Lung (tissue), 16 donors: ENCODE data around the gene TMTC4. TPM values are rescaled to one million over a fixed set of nuclear protein-coding genes. Genes with fewer than 3 reads are reported as not detected.
A peak's percentile ranks its signal among the peaks of the same experiment; 100 is the strongest.

Experiments
- ATAC-seq: fragments of 200-7000 bp; cut with Tn5 transposase; one replicate; pipeline ENCODE4 v1.9.1; 2020; ENCODE audit warnings: moderate number of reproducible peaks; ENCODE audit not compliant: insufficient read depth, low FRiP score
- DNase-seq, 3 donors: peaks; one replicate each; pipeline ENCODE4 v3.0.0-alpha.2; 2013 to 2017
- H3K27ac ChIP-seq, 2 donors: one replicate each; pipeline ENCODE4 v1.5.1; 2013; ENCODE audit warnings: mild to moderate bottlenecking in 2 of 2, moderate library complexity in 2 of 2, control low read depth in 1 of 2, inconsistent platforms in 1 of 2, low read depth in 1 of 2, low read length in 1 of 2
- H3K27me3 ChIP-seq, 3 donors: one replicate each; pipeline ENCODE4 v1.5.1; 2013; ENCODE audit warnings: low read length in 2 of 3; ENCODE audit not compliant: control insufficient read depth in 3 of 3, insufficient read depth in 3 of 3
- H3K36me3 ChIP-seq, 4 donors: one replicate each; pipeline ENCODE4 v1.5.1; 2013; ENCODE audit warnings: low read length in 4 of 4, mild to moderate bottlenecking in 1 of 4, moderate library complexity in 1 of 4; ENCODE audit not compliant: control insufficient read depth in 4 of 4, insufficient read depth in 4 of 4
- H3K4me1 ChIP-seq, 5 donors: one replicate each; pipeline ENCODE4 v1.5.1; 2013; ENCODE audit warnings: low read length in 5 of 5, mild to moderate bottlenecking in 2 of 5, moderate library complexity in 1 of 5; ENCODE audit not compliant: control insufficient read depth in 5 of 5, insufficient read depth in 5 of 5
- H3K4me3 ChIP-seq: one replicate; pipeline ENCODE4 v1.5.1; 2013; ENCODE audit warnings: mild to moderate bottlenecking, control low read depth, moderate library complexity
- H3K9ac ChIP-seq, 2 donors: one replicate each; pipeline ENCODE4 v1.5.1; 2013; ENCODE audit warnings: low read length in 2 of 2, control low read depth in 1 of 2; ENCODE audit not compliant: insufficient read depth in 1 of 2
- H3K9me3 ChIP-seq, 4 donors: one replicate each; pipeline ENCODE4 v1.5.1; 2013; ENCODE audit warnings: low read length in 3 of 4, mild to moderate bottlenecking in 1 of 4, moderate library complexity in 1 of 4; ENCODE audit not compliant: control insufficient read depth in 4 of 4, insufficient read depth in 3 of 4
- WGBS, 2 donors: extraction: QIAGEN DNeasy Blood & Tissue Kit; methylation state at CpG; one replicate each; pipeline ENCODE4 v1.1.7; 2013; 5-methylcytosine and 5-hydroxymethylcytosine counted together
- long read RNA-seq, 5 donors: transcript quantifications; one replicate each; lab custom pipeline, GENCODE V29; 2026
- polyA plus RNA-seq, 2 donors: library from polyadenylated mRNA; stranded (reverse); fragments of 200-250 nt; gene quantifications; one replicate each; pipeline ENCODE4 v1.2.1, GENCODE V29; 2013
- total RNA-seq, 2 donors: library from RNA; depleted of rRNA in 1 of 2; stranded (reverse); fragments of >200 nt in 1 of 2; gene quantifications; one replicate each; pipeline ENCODE4 v1.2.1, GENCODE V29; 2014 to 2021
- TF ChIP-seq, protein P1 (sequence below): IDR thresholded peaks from 2 replicates; pipeline ENCODE4 v1.5.1; 2012; ENCODE audit warnings: mild to moderate bottlenecking; ENCODE audit errors: control extremely low read depth, extremely low read depth
- donor health status: control.
- donor health status: control.
- donor health status: Bipolar disorder and iron deficiency.
- donor health status: healthy.
- donor health status: DM: yes; HTN: yes; CAD: no.

TMTC4 gene, protein sequence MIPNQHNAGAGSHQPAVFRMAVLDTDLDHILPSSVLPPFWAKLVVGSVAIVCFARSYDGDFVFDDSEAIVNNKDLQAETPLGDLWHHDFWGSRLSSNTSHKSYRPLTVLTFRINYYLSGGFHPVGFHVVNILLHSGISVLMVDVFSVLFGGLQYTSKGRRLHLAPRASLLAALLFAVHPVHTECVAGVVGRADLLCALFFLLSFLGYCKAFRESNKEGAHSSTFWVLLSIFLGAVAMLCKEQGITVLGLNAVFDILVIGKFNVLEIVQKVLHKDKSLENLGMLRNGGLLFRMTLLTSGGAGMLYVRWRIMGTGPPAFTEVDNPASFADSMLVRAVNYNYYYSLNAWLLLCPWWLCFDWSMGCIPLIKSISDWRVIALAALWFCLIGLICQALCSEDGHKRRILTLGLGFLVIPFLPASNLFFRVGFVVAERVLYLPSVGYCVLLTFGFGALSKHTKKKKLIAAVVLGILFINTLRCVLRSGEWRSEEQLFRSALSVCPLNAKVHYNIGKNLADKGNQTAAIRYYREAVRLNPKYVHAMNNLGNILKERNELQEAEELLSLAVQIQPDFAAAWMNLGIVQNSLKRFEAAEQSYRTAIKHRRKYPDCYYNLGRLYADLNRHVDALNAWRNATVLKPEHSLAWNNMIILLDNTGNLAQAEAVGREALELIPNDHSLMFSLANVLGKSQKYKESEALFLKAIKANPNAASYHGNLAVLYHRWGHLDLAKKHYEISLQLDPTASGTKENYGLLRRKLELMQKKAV
- total RNA-seq (10 to 100 TPM; 16.3 to 27.1 TPM), polyA plus RNA-seq (1 to 10 TPM; 5.0 to 7.1 TPM)
- long read RNA-seq, donor 1, partial matches to known transcripts, result 0 of 2 reads
- long read RNA-seq, donor 1, other reads (novel, unspliced or antisense), result 0 of 2 reads
- long read RNA-seq, donor 2, partial matches to known transcripts, result 0 of 1 reads
- long read RNA-seq, donor 2, other reads (novel, unspliced or antisense), result 0 of 1 reads
- long read RNA-seq, donor 3, partial matches to known transcripts, result 0 of 3 reads
- long read RNA-seq, donor 3, other reads (novel, unspliced or antisense), result 0 of 3 reads
- long read RNA-seq, donor 4, partial matches to known transcripts, result 0 of 1 reads
- long read RNA-seq, donor 4, other reads (novel, unspliced or antisense), result 0 of 1 reads
- long read RNA-seq, donor 5, partial matches to known transcripts, result 0 of 4 reads
- long read RNA-seq, donor 5, other reads (novel, unspliced or antisense), result 0 of 4 reads

GRCh38 chr13:100674572-100674871, at the start of gene TMTC4:
Gene TMTC4, minus strand, starts transcription at chr13:100674795. Its CDS starts 4,433 bp downstream, at chr13:100670362.
- ATAC-seq, result no peak
- WGBS, 2 donors, result 0 to 1% methylated on average over 38 to 45 of the region's 45 CpGs

GRCh38 chr13:100722517-100722916, 47.9 kb upstream of the TMTC4 start:
- DNase-seq, result no peak
- 77 to 86% methylated on average over 7 of the region's 7 CpGs for WGBS, 2 donors
- H3K9ac ChIP-seq, result no peak overlapping the region

More at GRCh38 chr13:100674572-100674871, at the start of gene TMTC4:
- Histone ChIP-seq H3K27me3 (peaks cover 0 to 7% (median 3%) of the 10 kb centered on the region in 3 donors), H3K27ac (peak within 1 kb of the TSS; percentile 86 to 93), H3K36me3 (no peaks in the 10 kb centered on the region), H3K4me1 (peaks cover 0 to 15% (median 5%) of the 10 kb centered on the region in 5 donors), H3K9me3 (no peaks in the 10 kb centered on the region), H3K9ac (peak within 1 kb of the TSS; percentile 56 to 74), H3K4me3 (peak within 1 kb of the TSS; percentile 85)
- DNase-seq, result no peak
- TF ChIP-seq, protein P1, sequence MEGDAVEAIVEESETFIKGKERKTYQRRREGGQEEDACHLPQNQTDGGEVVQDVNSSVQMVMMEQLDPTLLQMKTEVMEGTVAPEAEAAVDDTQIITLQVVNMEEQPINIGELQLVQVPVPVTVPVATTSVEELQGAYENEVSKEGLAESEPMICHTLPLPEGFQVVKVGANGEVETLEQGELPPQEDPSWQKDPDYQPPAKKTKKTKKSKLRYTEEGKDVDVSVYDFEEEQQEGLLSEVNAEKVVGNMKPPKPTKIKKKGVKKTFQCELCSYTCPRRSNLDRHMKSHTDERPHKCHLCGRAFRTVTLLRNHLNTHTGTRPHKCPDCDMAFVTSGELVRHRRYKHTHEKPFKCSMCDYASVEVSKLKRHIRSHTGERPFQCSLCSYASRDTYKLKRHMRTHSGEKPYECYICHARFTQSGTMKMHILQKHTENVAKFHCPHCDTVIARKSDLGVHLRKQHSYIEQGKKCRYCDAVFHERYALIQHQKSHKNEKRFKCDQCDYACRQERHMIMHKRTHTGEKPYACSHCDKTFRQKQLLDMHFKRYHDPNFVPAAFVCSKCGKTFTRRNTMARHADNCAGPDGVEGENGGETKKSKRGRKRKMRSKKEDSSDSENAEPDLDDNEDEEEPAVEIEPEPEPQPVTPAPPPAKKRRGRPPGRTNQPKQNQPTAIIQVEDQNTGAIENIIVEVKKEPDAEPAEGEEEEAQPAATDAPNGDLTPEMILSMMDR, result no peak

GRCh38 chr13:100721885-100722512, 47.4 kb upstream of the TMTC4 start:
- DNase-seq, result peak; percentile 31 to 37 (median 35)
- Histone ChIP-seq H3K9ac (no peak overlapping the region), H3K36me3 (no peaks in the 10 kb centered on the region), H3K27me3 (peaks cover 0 to 2% (median 0%) of the 10 kb centered on the region in 3 donors), H3K4me3 (no peak overlapping the region), H3K4me1 (peaks cover 0 to 4% (median 0%) of the 10 kb centered on the region in 5 donors), H3K9me3 (peaks cover 0 to 3% (median under 1%) of the 10 kb centered on the region in 4 donors), H3K27ac (no peak overlapping the region)
- TF ChIP-seq, protein P1, result peak; percentile 35
- ATAC-seq, result no peak
- 12 to 17% methylated on average over 6 of the region's 6 CpGs for WGBS, 2 donors

More at GRCh38 chr13:100722517-100722916, 47.9 kb upstream of the TMTC4 start:
- TF ChIP-seq, protein P1, result no peak
- H3K4me3 ChIP-seq, result no peak overlapping the region
- peaks cover 0 to 3% (median under 1%) of the 10 kb centered on the region in 4 donors for H3K9me3 ChIP-seq
- ATAC-seq, result no peak
- no peak overlapping the region for H3K27ac ChIP-seq
- peaks cover 0 to 2% (median 0%) of the 10 kb centered on the region in 3 donors for H3K27me3 ChIP-seq
- H3K4me1 ChIP-seq, result peaks cover 0 to 4% (median 0%) of the 10 kb centered on the region in 5 donors
- no peaks in the 10 kb centered on the region for H3K36me3 ChIP-seq
